Measurements from ENCODE around the gene USP13.
A peak's percentile ranks its signal among the peaks of the same experiment; 100 is the strongest.

Gene USP13

DNA sequence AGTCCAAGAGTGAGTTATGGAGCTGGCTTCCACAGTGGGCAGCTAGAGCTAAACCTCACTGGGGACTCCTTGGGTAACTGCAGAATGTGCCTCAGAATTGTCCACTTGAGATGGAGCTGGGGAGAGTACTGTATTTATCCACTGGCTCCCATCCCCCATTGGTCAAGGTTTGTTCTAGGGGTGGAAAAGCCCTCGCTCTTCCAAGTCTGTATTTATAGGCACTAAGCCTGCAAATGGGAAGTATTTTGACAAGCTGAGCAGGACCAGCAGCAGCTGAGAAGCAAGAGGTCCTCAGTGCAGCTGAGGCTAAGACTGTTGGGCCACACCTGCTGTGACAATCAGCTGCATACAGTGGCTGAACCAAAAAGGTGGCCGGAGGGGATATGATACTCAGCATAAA lies 5.8 kb downstream of the USP13 start:
- no peak for DNase-seq (ENCODE audit: low read depth in 2 of 2)
- TF ChIP-seq, protein P1, sequence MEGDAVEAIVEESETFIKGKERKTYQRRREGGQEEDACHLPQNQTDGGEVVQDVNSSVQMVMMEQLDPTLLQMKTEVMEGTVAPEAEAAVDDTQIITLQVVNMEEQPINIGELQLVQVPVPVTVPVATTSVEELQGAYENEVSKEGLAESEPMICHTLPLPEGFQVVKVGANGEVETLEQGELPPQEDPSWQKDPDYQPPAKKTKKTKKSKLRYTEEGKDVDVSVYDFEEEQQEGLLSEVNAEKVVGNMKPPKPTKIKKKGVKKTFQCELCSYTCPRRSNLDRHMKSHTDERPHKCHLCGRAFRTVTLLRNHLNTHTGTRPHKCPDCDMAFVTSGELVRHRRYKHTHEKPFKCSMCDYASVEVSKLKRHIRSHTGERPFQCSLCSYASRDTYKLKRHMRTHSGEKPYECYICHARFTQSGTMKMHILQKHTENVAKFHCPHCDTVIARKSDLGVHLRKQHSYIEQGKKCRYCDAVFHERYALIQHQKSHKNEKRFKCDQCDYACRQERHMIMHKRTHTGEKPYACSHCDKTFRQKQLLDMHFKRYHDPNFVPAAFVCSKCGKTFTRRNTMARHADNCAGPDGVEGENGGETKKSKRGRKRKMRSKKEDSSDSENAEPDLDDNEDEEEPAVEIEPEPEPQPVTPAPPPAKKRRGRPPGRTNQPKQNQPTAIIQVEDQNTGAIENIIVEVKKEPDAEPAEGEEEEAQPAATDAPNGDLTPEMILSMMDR (IDR thresholded peaks at IDR 0.05; ENCODE audit: low read depth, low read length), result no peak
- H3K4me3 ChIP-seq (replicated peaks in 1 of 2; ENCODE audit: low read depth in 2 of 2, low read length in 2 of 2), result no peak overlapping the region

DNA sequence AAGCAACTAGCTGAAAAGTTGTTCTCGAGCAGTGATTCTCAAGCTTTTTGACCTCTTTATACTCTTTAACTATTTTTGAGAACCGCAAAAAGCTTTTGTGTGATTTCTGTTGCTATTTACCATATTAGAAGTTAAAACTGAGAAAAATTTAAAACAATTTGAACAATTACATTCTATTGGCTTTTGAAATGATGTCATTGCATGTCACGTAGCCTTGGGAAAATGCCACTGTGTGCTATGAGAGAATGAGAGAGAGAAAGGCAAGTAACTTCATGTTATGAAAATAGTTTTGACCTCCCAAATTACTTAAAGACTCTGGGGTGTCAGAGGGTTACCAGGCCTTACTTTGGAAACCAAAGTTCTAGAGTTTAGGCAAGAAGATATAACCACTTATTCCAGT lies 8.0 kb downstream of the USP13 start:
- DNase-seq (ENCODE audit: low read depth in 2 of 2), result no peak
- TF ChIP-seq, protein P1 (IDR thresholded peaks at IDR 0.05; ENCODE audit: low read depth, low read length), result no peak
- no peak overlapping the region for H3K4me3 ChIP-seq (replicated peaks in 1 of 2; ENCODE audit: low read depth in 2 of 2, low read length in 2 of 2)

DNA sequence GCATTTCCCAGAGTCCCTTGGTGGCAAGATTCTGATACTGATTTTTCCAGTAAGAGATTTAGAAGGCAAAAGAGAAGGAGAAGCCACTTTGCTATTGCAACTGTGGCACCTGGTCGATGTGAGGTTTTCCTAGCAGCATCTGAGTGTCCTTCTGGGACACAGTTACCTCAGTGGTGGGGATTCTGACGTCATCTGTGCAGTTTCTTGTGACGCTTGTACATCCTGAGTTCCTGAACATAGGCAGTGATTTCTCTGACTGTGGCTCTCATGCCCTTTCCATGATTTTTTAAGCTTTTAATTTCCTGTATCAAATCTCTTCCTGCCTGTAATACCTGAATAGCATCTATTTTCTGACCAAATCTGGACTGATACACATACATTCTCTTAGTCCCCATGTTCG lies 8.9 kb downstream of the USP13 start:
- no peak for DNase-seq (ENCODE audit: low read depth in 2 of 2)
- TF ChIP-seq, protein P1 (IDR thresholded peaks at IDR 0.05; ENCODE audit: low read depth, low read length), result no peak
- no peak overlapping the region for H3K4me3 ChIP-seq (replicated peaks in 1 of 2; ENCODE audit: low read depth in 2 of 2, low read length in 2 of 2)

DNA sequence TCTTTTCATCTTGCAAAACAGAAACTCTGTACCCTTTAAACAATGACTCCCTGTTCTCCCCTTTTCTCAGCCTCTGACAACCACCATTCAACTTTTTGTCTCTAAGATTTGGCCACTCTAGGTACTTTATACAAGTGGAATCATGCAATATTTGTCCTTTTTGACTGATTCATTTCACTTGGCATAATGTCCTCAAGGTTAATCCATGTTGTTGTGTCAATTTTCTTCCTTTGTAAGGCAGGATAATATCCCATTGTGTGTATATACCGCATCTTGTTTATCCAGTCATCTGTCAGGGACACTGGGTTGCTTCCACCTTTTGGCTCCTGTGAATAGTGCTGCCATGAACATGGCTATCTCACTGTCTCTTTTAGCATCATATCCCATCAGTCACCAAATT lies 10.3 kb downstream of the USP13 start:
- H3K4me3 ChIP-seq (replicated peaks in 1 of 2; ENCODE audit: low read depth in 2 of 2, low read length in 2 of 2), result no peak overlapping the region
- TF ChIP-seq, protein P1 (IDR thresholded peaks at IDR 0.05; ENCODE audit: low read depth, low read length), result no peak
- DNase-seq (ENCODE audit: low read depth in 2 of 2), result no peak

DNA sequence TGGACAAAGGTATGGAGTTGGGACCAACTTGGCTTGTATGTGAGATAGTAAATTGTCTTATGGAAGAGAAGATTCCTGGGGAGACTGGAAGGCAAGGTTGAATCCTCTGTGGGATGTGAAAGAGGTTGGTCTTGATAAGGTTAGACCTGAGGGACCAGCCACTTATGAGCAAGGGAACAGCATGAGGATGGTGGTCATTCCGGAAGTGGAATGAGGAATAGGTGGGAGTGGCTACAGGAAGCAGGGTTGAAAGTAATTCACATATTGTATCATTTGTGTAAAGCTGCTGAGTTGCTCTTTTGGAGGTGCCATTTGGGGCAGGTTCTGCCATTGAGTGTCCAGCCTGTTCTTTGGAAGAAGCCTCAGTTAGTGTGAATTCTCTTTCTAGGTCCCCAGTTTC lies 13.2 kb downstream of the USP13 start:
- no peak overlapping the region for H3K4me3 ChIP-seq (replicated peaks in 1 of 2; ENCODE audit: low read depth in 2 of 2, low read length in 2 of 2)
- DNase-seq (ENCODE audit: low read depth in 2 of 2), result no peak
- TF ChIP-seq, protein P1 (IDR thresholded peaks at IDR 0.05; ENCODE audit: low read depth, low read length), result no peak

DNA sequence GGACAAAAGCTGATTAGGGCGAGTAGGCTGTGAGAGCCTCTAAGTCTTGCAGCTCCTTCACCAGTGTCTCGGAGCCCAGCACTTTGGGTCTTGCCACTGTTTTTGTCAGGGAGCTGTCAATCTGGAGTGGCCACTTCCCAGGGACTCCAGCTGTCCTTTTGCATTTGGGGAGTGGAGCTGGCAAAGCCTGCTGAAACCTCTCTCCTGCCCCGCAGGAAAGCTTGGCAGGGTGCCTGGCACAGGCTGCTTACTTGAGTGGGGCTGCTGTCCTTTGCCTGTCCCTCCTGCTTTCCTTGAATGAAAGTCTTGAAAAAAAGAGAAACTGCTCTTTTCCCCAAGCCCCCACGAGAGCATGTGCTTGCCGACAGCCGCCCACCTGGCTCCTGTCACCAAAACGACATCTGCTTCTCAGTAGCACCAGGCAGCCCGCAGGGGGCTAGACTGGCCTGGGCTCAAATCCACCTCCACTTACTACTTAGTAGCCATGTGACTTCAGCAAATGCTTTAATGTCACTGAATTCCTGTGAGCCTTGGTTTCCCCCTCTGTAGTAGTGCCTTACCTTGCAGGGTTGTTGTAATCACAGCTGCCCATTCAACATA lies 13.7 kb downstream of the USP13 start:
- no peak overlapping the region for H3K4me3 ChIP-seq (replicated peaks in 1 of 2; ENCODE audit: low read depth in 2 of 2, low read length in 2 of 2)
- DNase-seq (ENCODE audit: low read depth in 2 of 2), result peak in 1 of 2 donors; percentile 51
- TF ChIP-seq, protein P1 (IDR thresholded peaks at IDR 0.05; ENCODE audit: low read depth, low read length), result no peak

DNA sequence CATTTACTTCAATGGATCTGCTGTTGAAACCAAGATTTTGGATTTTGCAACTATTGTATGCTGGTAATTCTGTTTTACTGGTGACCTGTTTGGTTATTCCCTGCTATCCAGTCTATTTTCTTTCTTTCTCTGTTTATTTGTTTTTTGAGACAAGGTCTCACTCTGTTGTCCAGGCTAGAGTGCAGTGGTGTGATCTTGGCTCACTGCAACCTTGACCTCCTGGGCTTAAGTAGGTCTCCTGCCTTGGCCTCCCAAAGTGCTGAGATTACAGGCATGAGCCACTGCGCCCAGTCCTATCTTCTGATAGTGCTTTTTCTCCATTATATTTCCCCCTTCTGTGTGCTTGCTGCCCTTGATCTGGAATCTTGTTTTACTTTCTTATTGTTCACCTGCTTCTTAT lies 15.6 kb downstream of the USP13 start:
- TF ChIP-seq, protein P1 (IDR thresholded peaks at IDR 0.05; ENCODE audit: low read depth, low read length), result no peak
- no peak for DNase-seq (ENCODE audit: low read depth in 2 of 2)

More for the DNA sequence above, 15.6 kb downstream of the USP13 start:
- no peak overlapping the region for H3K4me3 ChIP-seq (replicated peaks in 1 of 2; ENCODE audit: low read depth in 2 of 2, low read length in 2 of 2)
